Epithelial cell of proximal tubule (primary cell): Measurements from ENCODE around the gene IRF2. TPM values are rescaled to one million over a fixed set of nuclear protein-coding genes. Genes with fewer than 3 reads are reported as not detected.

Source experiments
- DNase-seq: peaks from one replicate; pipeline ENCODE4 v3.0.0-alpha.2; 2011; ENCODE audit warnings: low read depth
- H3K4me3 ChIP-seq: 2 replicates; pipeline ENCODE4 v1.5.1; 2011; ENCODE audit warnings: low read depth, mild to moderate bottlenecking, low read length
- CTCF ChIP-seq: conservative IDR thresholded peaks from 2 replicates; pipeline ENCODE4 v1.5.1; 2012; ENCODE audit warnings: low read depth, mild to moderate bottlenecking, low read length
- total RNA-seq: library from RNA; depleted of rRNA; stranded (reverse); fragments of >200 nt; gene quantifications from 2 replicates; pipeline ENCODE4 v1.2.3, GENCODE V29; 2015

Gene IRF2
- total RNA-seq, 1 donor from 2014 or later: 22.5 TPM

- no peak overlapping the region for H3K4me3 ChIP-seq
- TF ChIP-seq CTCF: no peak
- no peak for DNase-seq
Observed at GRCh38 chr4:184489771-184490170, 15.4 kb upstream of the IRF2 start.

- no peak overlapping the region for H3K4me3 ChIP-seq
- no peak for DNase-seq
- TF ChIP-seq CTCF: no peak
Observed at GRCh38 chr4:184487503-184487902, 13.2 kb upstream of the IRF2 start.

- no peak overlapping the region for H3K4me3 ChIP-seq
- no peak for DNase-seq
- no peak for TF ChIP-seq CTCF
Observed at GRCh38 chr4:184485279-184485678, 10.9 kb upstream of the IRF2 start.

GRCh38 chr4:184481544-184481943 lies 7.2 kb upstream of the IRF2 start:
- TF ChIP-seq CTCF: no peak
- no peak for DNase-seq
- no peak overlapping the region for H3K4me3 ChIP-seq

- TF ChIP-seq CTCF: no peak
- DNase-seq: no peak
- H3K4me3 ChIP-seq: no peak overlapping the region
Observed at GRCh38 chr4:184479516-184479950, 5.2 kb upstream of the IRF2 start.

GRCh38 chr4:184477201-184477999 lies 3.0 kb upstream of the IRF2 start:
- no peak for TF ChIP-seq CTCF
- DNase-seq: no peak

GRCh38 chr4:184476695-184477094 lies 2.3 kb upstream of the IRF2 start:
- TF ChIP-seq CTCF: no peak
- no peak for DNase-seq
- H3K4me3 ChIP-seq: no peak overlapping the region

More at GRCh38 chr4:184477201-184477999, 3.0 kb upstream of the IRF2 start:
- no peak overlapping the region for H3K4me3 ChIP-seq
